ES-I3 (cell line): ENCODE measurements around the gene TTLL6.

ENCODE experiments used
- H3K36me3 ChIP-seq: 2 replicates; pipeline ENCODE4 v1.6.1; 2013; ENCODE audit warnings: mild to moderate bottlenecking, low read length, control low read depth, moderate library complexity; ENCODE audit not compliant: insufficient read depth
- H3K4me1 ChIP-seq: 2 replicates; pipeline ENCODE4 v1.6.1; 2013; ENCODE audit warnings: mild to moderate bottlenecking, control low read depth, low read length; ENCODE audit not compliant: insufficient read depth
- H3K9ac ChIP-seq: 2 replicates; pipeline ENCODE4 v1.6.1; 2013; ENCODE audit warnings: low read depth, mild to moderate bottlenecking, low read length, moderate library complexity
- H3K9me3 ChIP-seq: 2 replicates; pipeline ENCODE4 v1.6.1; 2013; ENCODE audit warnings: mild to moderate bottlenecking, low read length, moderate library complexity; ENCODE audit not compliant: control insufficient read depth, insufficient read depth

TTLL6 gene

DNA sequence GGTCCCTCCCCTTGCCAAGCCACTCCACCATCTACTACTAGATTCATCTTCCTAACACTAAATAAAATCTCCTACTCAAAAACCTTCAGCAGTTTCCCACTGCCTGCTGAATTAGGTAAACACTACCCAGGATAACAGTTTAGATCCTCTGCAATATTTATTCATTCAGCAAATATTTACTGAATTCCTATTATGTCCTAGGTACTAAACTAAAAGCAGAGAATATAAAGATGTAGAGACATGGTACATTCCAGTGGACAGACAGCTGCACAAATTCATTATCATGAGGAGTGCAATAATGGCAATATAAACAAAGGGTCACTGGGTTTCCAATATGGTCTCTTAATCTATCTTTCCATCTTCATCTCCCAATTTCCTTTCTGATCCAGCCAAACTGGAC is 57.7 kb downstream of the TTLL6 start:
- no peaks in the 10 kb centered on the region; the same call in 1 of the 2 replicates for H3K4me1 ChIP-seq
- no peaks in the 10 kb centered on the region for H3K36me3 ChIP-seq
- H3K9ac ChIP-seq, result no peak overlapping the region
- H3K9me3 ChIP-seq, result no peaks in the 10 kb centered on the region

GRCh38 chr17:48757524-48757961 is 59.5 kb downstream of the TTLL6 start:
- Histone ChIP-seq H3K9ac (no peak overlapping the region), H3K9me3 (no peaks in the 10 kb centered on the region), H3K36me3 (no peaks in the 10 kb centered on the region), H3K4me1 (no peaks in the 10 kb centered on the region; the same call in 1 of the 2 replicates)

DNA sequence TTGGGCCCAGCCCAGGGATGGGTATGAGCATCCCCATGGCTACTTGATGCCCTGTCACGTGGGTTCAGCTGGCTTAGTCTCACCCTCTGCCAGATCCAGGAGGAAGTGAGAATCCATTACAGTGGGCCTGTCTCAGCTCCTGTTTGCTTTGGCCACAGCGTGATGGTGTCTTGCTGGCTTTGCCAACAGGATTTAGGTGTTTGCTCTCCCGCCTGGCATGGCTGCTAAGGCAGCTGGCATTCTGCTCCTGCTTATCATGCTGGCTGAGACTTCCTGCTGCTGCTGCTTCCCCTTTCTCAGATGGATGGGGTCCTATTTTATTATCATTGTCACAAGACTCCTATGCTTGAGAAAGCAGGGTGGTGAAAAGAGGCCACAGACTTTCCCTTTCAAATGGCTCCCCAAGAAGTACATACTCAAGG is 60.2 kb downstream of the TTLL6 start:
- Histone ChIP-seq H3K9me3 (no peaks in the 10 kb centered on the region), H3K9ac (no peak overlapping the region), H3K4me1 (no peaks in the 10 kb centered on the region; the same call in 1 of the 2 replicates), H3K36me3 (no peaks in the 10 kb centered on the region)

- H3K36me3 ChIP-seq, result no peaks in the 10 kb centered on the region
- peak overlapping the region; percentile 31; the same call in 1 of the 2 replicates for H3K9ac ChIP-seq
- H3K4me1 ChIP-seq, result no peaks in the 10 kb centered on the region; the same call in 1 of the 2 replicates
- no peaks in the 10 kb centered on the region for H3K9me3 ChIP-seq
Measured at GRCh38 chr17:48755356-48755755, 61.7 kb downstream of the TTLL6 start.

DNA sequence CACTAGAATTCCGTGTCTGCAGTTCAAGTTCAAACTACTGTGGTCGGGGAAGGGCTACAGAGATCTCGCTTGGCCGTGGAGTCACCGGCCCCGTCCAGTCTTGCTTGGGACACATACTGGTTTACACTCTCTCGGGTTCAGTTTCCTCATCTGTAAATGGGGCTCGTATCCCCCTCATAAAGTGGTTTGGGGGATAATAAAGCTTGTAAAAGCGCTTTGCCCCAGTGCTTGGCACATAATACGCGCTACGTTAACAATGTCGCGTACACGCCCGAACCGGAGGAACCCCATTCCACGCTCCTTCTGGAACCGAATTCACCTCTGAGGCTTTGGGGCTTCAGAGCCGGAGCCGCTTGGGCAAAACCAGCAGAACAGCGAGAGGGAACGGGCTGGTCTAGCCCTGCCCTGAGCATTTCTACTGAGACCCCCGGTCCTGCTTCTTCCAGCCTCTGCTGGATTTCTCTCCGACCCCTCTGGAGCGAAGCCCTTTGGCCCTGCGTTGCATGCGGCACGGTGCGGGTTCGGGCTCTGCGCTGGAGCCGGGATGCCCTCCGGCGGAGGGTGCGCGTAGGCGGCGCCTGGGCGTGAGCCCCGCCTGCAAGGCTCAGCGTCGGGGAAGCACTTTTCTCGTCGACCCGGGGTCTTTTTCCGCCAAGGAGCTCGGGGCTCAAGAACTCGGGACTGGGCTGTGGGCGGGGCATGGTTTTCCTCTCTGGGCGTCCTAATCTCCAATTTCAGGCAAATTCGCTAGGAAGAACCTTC is 62.3 kb downstream of the TTLL6 start:
- Histone ChIP-seq H3K9me3 (no peaks in the 10 kb centered on the region), H3K4me1 (no peaks in the 10 kb centered on the region; the same call in 1 of the 2 replicates), H3K9ac (peak overlapping the region; percentile 31; the same call in 1 of the 2 replicates), H3K36me3 (no peaks in the 10 kb centered on the region)

GRCh38 chr17:48753794-48754499 is 63.1 kb downstream of the TTLL6 start:
- no peaks in the 10 kb centered on the region for H3K9me3 ChIP-seq
- no peaks in the 10 kb centered on the region for H3K36me3 ChIP-seq
- H3K9ac ChIP-seq, result no peak overlapping the region
- no peaks in the 10 kb centered on the region; the same call in 1 of the 2 replicates for H3K4me1 ChIP-seq

DNA sequence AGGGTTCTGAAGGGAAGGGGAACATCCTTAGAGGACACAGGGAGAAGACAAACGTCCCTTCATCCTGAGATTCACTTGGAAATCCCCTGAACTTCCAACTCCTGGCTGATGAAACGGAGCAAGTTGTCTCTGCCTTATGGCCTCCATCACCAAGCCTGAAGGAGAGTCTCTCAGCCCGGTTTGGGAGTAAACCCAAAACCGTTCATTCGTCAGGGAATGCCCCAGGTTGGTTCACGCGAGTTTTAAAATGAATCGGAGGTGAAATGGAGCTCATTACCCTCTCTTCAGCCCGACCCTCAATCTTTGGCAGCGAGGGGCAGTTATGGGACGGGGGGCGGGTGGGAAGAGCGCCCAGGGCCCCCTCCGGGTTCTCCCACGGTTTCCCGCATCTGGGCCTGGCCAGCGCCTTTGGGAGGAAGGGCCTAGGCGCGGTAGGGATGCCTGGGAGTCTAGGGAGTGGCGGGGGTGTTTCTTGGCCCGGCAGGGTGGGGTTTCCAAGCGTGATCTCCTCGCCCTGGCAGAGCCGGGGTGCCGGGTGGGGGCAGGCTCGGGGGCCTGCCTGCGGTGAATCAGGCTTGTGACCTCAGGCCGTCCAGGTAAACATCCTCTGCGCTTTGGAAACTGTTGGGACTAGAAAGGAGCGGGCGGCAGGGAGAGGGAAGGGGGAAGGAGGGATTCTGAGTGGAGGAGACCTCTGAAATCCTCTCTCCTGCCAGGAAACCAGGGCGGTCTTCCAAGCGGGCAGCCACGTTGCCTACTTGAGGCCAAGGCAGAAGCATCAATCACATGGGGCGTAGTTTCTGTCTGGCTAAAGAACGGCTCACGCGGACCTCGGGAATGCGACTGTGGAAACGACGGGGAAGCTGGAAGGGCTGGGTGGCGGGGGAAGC is 64.4 kb downstream of the TTLL6 start:
- Histone ChIP-seq H3K9me3 (no peaks in the 10 kb centered on the region), H3K4me1 (peaks cover 3% of the 10 kb centered on the region; the same call in 1 of the 2 replicates), H3K9ac (peak overlapping the region; percentile 9; the same call in 1 of the 2 replicates), H3K36me3 (no peaks in the 10 kb centered on the region)

GRCh38 chr17:48751733-48752398 is 65.2 kb downstream of the TTLL6 start:
- Histone ChIP-seq H3K9me3 (no peaks in the 10 kb centered on the region), H3K36me3 (no peaks in the 10 kb centered on the region), H3K9ac (no peak overlapping the region), H3K4me1 (peaks cover 3% of the 10 kb centered on the region; the same call in 1 of the 2 replicates)

GRCh38 chr17:48751172-48751571 is 65.9 kb downstream of the TTLL6 start:
- Histone ChIP-seq H3K4me1 (peaks cover 6% of the 10 kb centered on the region; the same call in 1 of the 2 replicates), H3K9ac (no peak overlapping the region), H3K36me3 (no peaks in the 10 kb centered on the region), H3K9me3 (no peaks in the 10 kb centered on the region)

- Histone ChIP-seq H3K4me1 (peaks cover 6% of the 10 kb centered on the region; the same call in 1 of the 2 replicates), H3K9me3 (no peaks in the 10 kb centered on the region), H3K36me3 (no peaks in the 10 kb centered on the region), H3K9ac (no peak overlapping the region; the same call in 1 of the 2 replicates)
Measured at GRCh38 chr17:48749621-48750553, 67.1 kb downstream of the TTLL6 start.

- H3K4me1 ChIP-seq, result peaks cover 6% of the 10 kb centered on the region; the same call in 1 of the 2 replicates
Measured at GRCh38 chr17:48748718-48749566, 68.1 kb downstream of the TTLL6 start.

More at GRCh38 chr17:48748718-48749566, 68.1 kb downstream of the TTLL6 start:
- Histone ChIP-seq H3K9ac (no peak overlapping the region), H3K36me3 (no peaks in the 10 kb centered on the region), H3K9me3 (no peaks in the 10 kb centered on the region)
